Measurements from ENCODE around the gene GSS.
"Not testable (repeated sequence)": the region's sequence is repeated elsewhere in the genome, so short reads cannot be mapped to it uniquely, and the experiment has no call there.

Gene GSS

DNA sequence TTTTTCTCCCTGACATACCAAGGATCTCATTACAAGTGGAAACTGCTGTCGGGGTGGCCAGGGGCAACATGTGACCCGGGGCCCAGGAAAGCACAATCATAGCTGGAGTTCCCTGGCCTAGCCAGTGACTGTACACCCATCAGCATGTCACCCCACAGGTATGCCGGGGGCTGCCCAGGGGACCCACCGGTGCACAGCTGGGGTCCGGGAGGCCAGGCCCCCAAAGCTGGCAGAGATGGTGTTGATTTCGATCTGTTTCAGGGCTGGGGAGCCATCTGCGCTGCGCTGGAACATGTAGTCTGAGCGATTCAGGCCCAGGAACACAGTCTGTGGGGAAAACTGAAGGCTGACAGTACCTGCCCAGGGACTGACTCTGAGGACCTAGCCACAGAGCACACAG, 13.3 kb downstream of the GSS start:
- DNase-seq: no peak

GRCh38 chr20:34941226-34941625, 14.4 kb downstream of the GSS start:
- DNase-seq: no peak

- no peak for DNase-seq
These were observed 15.5 kb downstream of the GSS start for GRCh38 chr20:34940081-34940481.

DNA sequence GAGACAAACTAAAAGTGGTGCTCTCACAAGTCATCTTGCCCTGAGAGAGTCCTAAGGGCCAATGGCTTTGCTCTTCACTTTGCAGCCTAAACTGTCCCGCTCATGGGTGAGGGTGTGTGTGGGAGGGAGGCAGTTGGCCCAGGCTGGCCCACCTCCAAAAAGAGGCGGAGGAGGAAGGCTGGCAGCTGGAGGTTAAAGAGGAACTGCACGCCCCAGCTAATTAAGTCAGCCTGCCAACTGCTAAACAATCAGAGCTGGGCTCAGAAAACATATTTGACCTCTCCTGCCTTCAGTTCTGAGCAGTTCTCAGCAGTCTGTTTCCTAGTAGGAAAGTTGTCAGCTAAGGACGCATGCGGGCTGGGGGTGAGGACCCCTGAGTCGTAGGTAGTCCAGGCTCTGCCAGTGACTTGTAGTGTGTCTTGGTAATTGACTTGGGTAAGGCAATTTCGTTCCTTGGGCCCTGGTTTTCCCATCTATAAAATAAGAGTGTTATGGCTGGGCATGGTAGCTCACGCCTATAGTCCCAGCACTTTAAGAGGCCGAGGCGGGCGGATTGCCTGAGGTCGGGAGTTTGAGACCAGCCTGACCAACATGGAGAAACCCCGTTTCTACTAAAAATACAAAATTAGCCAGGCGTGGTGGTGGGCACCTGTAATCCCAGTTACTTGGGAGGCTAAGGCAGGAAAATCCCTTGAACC, 17.0 kb downstream of the GSS start:
- no peak for DNase-seq

GRCh38 chr20:34931771-34932170, 23.8 kb downstream of the GSS start:
- DNase-seq: no peak

GRCh38 chr20:34928411-34928810, 27.2 kb downstream of the GSS start:
- no peak for DNase-seq

GRCh38 chr20:34927736-34928135, 27.9 kb downstream of the GSS start:
- DNase-seq: no peak

DNA sequence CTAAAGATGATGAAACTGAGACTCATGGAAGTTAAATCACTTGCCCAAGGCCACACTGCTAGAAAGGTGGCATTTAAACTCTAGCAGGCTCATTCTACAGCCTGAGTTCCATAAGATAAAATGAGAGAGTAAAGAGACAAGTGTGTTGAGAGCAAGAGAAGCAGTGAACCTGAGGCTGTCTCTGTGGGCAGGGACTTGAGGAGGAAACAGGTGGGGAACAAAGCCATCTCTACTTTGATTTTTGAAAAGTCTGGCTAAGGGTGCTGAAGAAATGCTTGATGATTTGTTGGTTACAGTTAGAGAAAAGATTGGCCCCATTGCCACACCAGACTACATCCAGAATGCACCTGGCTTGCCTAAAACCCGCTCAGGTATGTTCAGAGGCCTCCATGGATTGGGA, 29.0 kb downstream of the GSS start:
- DNase-seq: no peak

- DNase-seq: no peak
These were observed 29.6 kb downstream of the GSS start for GRCh38 chr20:34925981-34926380.

GRCh38 chr20:34925341-34925740, 30.3 kb downstream of the GSS start:
- no peak for DNase-seq

DNA sequence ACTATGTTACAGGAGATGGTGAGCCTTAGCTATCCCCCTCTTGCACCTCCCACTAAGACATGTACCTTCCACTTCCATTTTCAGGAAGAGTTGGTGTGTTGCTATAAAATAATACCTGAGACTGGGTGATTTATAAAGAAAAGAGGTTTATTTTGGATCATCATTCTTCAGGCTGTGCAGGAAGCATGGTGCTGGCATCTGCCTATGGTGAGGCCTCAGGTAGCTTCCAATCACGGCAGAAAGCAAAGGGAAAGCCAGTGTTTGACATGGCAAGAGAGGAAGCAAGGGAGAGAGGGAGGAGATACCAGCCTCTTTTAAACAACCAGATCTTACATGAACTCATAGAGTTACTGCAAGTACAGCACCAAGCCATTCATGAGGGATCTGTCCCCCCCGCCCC, 32.2 kb downstream of the GSS start:
- DNase-seq: no peak

DNA sequence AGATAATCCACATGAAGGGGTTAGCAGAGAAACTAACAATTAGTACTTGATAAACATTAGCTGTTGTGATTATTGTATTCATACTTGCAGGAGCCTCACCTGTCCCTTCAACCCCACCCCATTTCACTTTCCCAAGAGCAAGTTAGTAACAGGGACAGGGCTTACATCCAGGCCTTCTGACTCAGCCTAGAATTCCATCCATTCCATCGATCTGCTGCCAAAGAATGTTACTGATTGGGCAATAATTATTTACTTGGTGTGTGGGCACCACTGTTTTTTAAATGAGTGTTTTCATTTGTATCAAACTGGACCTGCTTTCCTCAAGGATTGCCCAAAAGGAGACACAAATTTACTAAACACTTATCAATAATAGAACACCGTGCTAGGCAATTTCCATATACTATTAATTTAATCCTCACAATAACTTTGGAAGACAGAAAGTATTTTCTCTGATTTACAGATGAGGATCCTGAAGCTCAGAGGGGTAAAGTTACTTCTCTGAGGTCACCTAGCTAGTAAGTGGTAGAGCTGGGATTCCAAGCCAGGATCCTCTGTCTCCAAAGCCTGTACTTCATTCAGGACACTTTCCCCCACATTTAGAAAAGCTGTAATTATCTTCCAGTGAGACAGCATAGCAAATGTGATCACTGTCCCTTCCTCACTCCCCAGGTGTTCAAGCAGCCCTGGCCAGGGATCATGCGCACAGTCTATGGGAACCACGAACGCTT, 32.8 kb downstream of the GSS start:
- DNase-seq: no peak

DNA sequence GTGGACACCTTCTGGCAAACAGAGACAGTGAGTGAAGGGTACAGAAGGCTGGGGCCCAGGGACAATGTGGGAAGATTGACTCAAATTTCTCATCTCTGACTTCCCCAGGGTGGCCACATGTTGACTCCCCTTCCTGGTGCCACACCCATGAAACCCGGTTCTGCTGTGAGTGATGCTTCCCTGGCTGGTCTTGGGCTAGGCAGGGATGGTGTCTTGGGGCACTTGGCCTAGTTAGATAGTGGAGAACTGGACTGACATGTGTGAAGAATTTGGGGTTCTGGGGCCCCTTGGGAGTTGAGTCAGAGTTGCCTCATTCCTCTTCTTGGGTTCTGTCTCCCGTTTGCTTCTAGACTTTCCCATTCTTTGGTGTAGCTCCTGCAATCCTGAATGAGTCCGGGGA, 34.2 kb downstream of the GSS start:
- no peak for DNase-seq

GRCh38 chr20:34920055-34920454, 35.6 kb downstream of the GSS start:
- no peak for DNase-seq

DNA sequence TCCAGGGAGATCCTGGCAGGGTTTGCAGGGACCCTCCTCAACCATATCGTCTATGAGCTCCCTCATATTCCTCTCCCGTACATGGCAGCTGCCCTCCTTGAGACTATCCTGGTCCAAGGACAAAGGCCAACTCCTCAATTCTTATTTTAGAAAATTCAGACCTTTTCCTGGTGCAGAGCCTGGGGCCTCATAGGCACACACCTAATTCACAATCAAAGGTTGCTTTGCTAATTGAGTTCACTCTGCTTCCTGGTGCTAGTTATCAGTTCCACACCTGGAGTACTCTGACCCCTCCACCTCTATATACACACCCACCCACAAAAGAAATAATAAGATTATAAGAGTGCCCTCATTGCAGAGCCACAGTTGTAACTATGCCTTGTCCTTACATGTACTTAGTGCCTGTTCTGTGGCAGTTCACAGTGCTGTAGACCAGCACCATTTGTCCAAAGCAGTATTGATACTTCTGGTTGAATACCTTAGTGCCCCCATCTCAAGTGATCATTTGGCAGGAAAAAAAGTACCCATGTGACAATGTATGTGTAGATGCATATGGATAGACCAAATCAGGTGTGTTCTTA, 38.7 kb downstream of the GSS start:
- no peak for DNase-seq

GRCh38 chr20:34915749-34916455, 39.7 kb downstream of the GSS start:
- no peak for DNase-seq

- no peak for DNase-seq
These were observed 40.5 kb downstream of the GSS start for GRCh38 chr20:34915131-34915530.

DNA sequence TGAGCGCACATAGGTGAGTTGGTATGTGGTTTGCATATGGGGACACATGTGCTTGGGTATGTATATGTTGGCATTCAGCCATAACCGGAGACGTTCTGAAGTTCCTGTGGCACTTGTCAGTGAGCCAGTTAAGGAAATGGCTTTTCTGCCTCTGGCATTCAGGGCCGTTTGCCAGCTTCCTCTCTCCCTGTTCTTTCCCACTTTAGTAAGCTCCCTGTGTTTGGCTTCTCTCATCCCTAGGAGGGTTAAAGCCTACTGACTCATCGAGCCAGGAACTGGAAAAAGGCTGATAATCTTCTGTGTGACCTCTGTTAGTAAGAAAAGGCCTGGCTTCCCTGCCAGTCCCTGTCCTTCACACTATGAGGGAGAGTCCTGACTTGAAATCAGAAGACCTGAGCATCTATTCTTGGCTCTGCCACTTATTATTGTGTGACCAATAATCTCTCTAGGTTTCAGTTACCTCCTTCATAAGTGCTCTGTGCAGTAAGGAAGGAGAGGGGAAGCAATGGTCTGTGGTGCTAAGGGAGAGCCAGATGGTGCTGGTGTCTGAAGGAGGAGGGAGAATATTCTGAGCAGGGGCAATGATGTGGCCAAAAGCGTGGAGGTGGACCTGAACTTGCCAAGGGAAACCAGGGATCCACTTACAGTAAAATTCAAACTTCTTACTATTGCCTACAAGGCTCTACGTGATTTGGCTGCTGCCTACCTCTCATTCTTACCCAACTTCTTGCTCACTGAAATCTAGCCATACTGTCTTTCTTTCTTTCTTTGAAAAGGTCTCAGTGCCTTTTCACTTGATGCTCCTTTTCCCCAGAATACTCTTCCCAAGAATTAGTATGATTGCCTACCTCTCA, 47.8 kb downstream of the GSS start:
- DNase-seq: no peak

GRCh38 chr20:34904202-34904621, 51.4 kb downstream of the GSS start:
- no peak for DNase-seq

DNA sequence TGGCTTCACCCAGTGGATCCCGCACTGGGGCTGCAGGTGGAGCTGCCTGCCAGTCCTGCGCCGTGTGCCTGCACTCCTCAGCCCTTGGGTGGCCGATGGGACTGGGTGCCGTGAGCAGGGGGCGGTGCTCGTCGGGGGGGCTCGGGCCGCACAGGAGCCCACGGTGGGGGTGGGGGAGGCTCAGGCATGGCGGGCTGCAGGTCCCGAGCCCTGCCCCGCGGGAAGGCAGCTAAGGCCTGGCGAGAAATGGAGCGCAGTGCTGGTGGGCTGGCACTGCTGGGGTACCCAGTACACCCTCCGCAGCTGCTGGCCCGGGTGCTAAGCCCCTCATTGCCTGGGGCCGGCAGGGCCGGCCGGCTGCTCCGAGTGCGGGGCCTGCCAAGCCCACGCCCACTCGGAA, 56.9 kb downstream of the GSS start:
- DNase-seq: not testable (repeated sequence)

- DNase-seq: not testable (repeated sequence)
These were observed 57.5 kb downstream of the GSS start for GRCh38 chr20:34898129-34898528.

GRCh38 chr20:34896086-34896621, 59.5 kb downstream of the GSS start:
- no peak for DNase-seq
